ENCODE data around the gene SORCS1.

The SORCS1 gene

GRCh38 chr10:107103174-107104025, 61.1 kb downstream of the SORCS1 start:
- DNase-seq = no peak

GRCh38 chr10:107098326-107098725, 66.2 kb downstream of the SORCS1 start:
- DNase-seq = no peak

- no peak for DNase-seq
These were observed 69.5 kb downstream of the SORCS1 start for GRCh38 chr10:107094824-107095522.

- no peak for DNase-seq
These were observed 72.2 kb downstream of the SORCS1 start for GRCh38 chr10:107092321-107092720.

GRCh38 chr10:107091126-107091525, 73.4 kb downstream of the SORCS1 start:
- DNase-seq = no peak

- no peak for DNase-seq
These were observed 78.6 kb downstream of the SORCS1 start for GRCh38 chr10:107085665-107086525.

GRCh38 chr10:107083388-107084009, 81.0 kb downstream of the SORCS1 start:
- DNase-seq = no peak

- no peak for DNase-seq
These were observed 82.9 kb downstream of the SORCS1 start for GRCh38 chr10:107081644-107082043.

GRCh38 chr10:107075117-107075516, 89.4 kb downstream of the SORCS1 start:
- no peak for DNase-seq

GRCh38 chr10:107072786-107073185, 91.7 kb downstream of the SORCS1 start:
- no peak for DNase-seq

- no peak for DNase-seq
These were observed 92.5 kb downstream of the SORCS1 start for GRCh38 chr10:107072028-107072427.

- DNase-seq = no peak
These were observed 93.2 kb downstream of the SORCS1 start for GRCh38 chr10:107071301-107071700.

- DNase-seq = no peak
These were observed 96.7 kb downstream of the SORCS1 start for GRCh38 chr10:107067843-107068242.

GRCh38 chr10:107064075-107064474, 100.4 kb downstream of the SORCS1 start:
- no peak for DNase-seq

GRCh38 chr10:107059872-107060271, 104.6 kb downstream of the SORCS1 start:
- no peak for DNase-seq

- DNase-seq = no peak
These were observed 105.3 kb downstream of the SORCS1 start for GRCh38 chr10:107059068-107059804.

- no peak for DNase-seq
These were observed 106.2 kb downstream of the SORCS1 start for GRCh38 chr10:107058331-107058730.

- DNase-seq = no peak
These were observed 108.3 kb downstream of the SORCS1 start for GRCh38 chr10:107056182-107056581.

- DNase-seq = no peak
These were observed 109.9 kb downstream of the SORCS1 start for GRCh38 chr10:107054469-107055156.

GRCh38 chr10:107051769-107052168, 112.7 kb downstream of the SORCS1 start:
- DNase-seq = no peak

GRCh38 chr10:107043461-107043860, 121.0 kb downstream of the SORCS1 start:
- DNase-seq = no peak
